ENCODE results near the gene DTX3L. TPM values are rescaled to one million over a fixed set of nuclear protein-coding genes. Genes with fewer than 3 reads are reported as not detected.
A peak's percentile ranks its signal among the peaks of the same experiment; 100 is the strongest.

The DTX3L gene
- total RNA-seq, 4 donors from 2014 or later: 21.6 to 33.5 (median 21.8) TPM

DNA sequence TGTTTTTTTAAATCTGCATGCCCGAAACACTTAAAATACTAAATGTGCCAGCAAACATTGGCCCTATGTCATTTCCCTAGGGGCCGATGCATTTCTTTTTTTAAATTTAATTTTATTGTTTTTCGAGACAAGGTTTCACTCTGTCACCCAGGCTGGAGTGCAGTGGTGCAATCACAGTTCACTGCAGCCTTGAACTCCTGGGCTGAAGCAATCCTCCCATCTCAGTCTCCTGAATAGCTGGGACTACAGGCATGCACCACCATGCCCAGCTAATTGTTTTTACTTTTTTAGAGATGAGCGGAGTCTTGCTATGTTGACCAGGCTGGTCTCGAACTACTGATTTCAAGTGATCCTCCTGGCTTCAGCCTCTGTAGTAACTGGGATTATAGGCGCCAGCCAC lies 5.5 kb upstream of the DTX3L start:
- intact Hi-C loops (cut with DNase I): no loop called here
- H3K4me1 ChIP-seq: peaks cover 12 to 36% (median 23%) of the 10 kb centered on the region in 4 donors
- H3K9me3 ChIP-seq: no peaks in the 10 kb centered on the region
- TF ChIP-seq POLR2AphosphoS5 (IDR thresholded peaks at IDR 0.05) (no peak), EP300 (IDR thresholded peaks at IDR 0.05) (no peak), POLR2A (IDR thresholded peaks at IDR 0.05; ENCODE audit: low read depth) (no peak)
- TF ChIP-seq, protein P1, sequence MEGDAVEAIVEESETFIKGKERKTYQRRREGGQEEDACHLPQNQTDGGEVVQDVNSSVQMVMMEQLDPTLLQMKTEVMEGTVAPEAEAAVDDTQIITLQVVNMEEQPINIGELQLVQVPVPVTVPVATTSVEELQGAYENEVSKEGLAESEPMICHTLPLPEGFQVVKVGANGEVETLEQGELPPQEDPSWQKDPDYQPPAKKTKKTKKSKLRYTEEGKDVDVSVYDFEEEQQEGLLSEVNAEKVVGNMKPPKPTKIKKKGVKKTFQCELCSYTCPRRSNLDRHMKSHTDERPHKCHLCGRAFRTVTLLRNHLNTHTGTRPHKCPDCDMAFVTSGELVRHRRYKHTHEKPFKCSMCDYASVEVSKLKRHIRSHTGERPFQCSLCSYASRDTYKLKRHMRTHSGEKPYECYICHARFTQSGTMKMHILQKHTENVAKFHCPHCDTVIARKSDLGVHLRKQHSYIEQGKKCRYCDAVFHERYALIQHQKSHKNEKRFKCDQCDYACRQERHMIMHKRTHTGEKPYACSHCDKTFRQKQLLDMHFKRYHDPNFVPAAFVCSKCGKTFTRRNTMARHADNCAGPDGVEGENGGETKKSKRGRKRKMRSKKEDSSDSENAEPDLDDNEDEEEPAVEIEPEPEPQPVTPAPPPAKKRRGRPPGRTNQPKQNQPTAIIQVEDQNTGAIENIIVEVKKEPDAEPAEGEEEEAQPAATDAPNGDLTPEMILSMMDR (IDR thresholded peaks at IDR 0.05): no peak
- DNase-seq (ENCODE audit: extremely low spot score): no peak
- peaks cover 23 to 61% (median 52%) of the 10 kb centered on the region in 4 donors for H3K36me3 ChIP-seq
- H3K27ac ChIP-seq (replicated peaks in 1 of 4): no peak overlapping the region
- H3K27me3 ChIP-seq: no peaks in the 10 kb centered on the region
- 88% methylated on average over 6 of the region's 6 CpGs for WGBS
- H3K4me3 ChIP-seq: no peak overlapping the region

DNA sequence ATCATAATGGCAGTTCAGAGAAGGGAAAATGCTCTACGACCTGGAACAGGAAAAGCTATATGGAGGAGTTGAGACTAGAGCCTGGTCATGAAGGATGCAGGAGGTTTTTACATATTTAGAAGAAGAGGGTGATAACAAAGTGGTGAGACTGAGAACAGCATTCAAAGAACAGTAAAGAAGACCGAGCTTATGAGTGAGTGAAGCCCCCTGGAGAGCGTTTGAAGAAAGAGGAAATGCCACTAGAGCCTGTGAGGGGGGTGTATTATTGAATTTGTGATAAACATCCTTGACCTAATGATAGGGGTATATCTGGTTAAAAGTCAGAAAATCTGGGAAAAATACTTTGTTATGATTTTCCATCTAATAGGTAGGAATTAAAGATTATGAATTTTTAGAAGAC lies 4.2 kb upstream of the DTX3L start:
- Histone ChIP-seq H3K4me3 (no peak overlapping the region), H3K9me3 (no peaks in the 10 kb centered on the region), H3K27ac (replicated peaks in 1 of 4) (no peak overlapping the region), H3K27me3 (no peaks in the 10 kb centered on the region), H3K4me1 (peaks cover 12 to 36% (median 28%) of the 10 kb centered on the region in 4 donors), H3K36me3 (peaks cover 15 to 48% (median 43%) of the 10 kb centered on the region in 4 donors)
- no peak for DNase-seq (ENCODE audit: extremely low spot score)
- intact Hi-C loops (cut with DNase I): loop anchor here (2.0 to 10.0 kb wide), 3 partner anchors 119 to 235 kb away; partner anchors contain the start of genes HSPBAP1 and SLC49A4
- 80% methylated on average over 3 of the region's 3 CpGs for WGBS
- TF ChIP-seq, protein P1 (IDR thresholded peaks at IDR 0.05): no peak
- TF ChIP-seq POLR2AphosphoS5 (IDR thresholded peaks at IDR 0.05) (no peak), EP300 (IDR thresholded peaks at IDR 0.05) (no peak), POLR2A (IDR thresholded peaks at IDR 0.05; ENCODE audit: low read depth) (no peak)

GRCh38 chr3:122560680-122561079 lies 3.5 kb upstream of the DTX3L start:
- intact Hi-C loops (cut with DNase I): loop anchor here (2.0 to 10.0 kb wide), 3 partner anchors 118 to 234 kb away; partner anchors contain the start of genes HSPBAP1 and SLC49A4
- 92% methylated on average over 1 of the region's 1 CpG for WGBS
- Histone ChIP-seq H3K27me3 (no peaks in the 10 kb centered on the region), H3K9me3 (no peaks in the 10 kb centered on the region), H3K4me1 (peaks cover 19 to 43% (median 34%) of the 10 kb centered on the region in 4 donors), H3K36me3 (peaks cover 12 to 40% (median 35%) of the 10 kb centered on the region in 4 donors), H3K27ac (replicated peaks in 1 of 4) (peak overlapping the region in 1 of 4 donors; percentile 36), H3K4me3 (no peak overlapping the region)
- no peak for TF ChIP-seq POLR2AphosphoS5 (IDR thresholded peaks at IDR 0.05)
- TF ChIP-seq, protein P1 (IDR thresholded peaks at IDR 0.05): peak; percentile 58 to 64 (median 61)
- no peak for DNase-seq (ENCODE audit: extremely low spot score)

DNA sequence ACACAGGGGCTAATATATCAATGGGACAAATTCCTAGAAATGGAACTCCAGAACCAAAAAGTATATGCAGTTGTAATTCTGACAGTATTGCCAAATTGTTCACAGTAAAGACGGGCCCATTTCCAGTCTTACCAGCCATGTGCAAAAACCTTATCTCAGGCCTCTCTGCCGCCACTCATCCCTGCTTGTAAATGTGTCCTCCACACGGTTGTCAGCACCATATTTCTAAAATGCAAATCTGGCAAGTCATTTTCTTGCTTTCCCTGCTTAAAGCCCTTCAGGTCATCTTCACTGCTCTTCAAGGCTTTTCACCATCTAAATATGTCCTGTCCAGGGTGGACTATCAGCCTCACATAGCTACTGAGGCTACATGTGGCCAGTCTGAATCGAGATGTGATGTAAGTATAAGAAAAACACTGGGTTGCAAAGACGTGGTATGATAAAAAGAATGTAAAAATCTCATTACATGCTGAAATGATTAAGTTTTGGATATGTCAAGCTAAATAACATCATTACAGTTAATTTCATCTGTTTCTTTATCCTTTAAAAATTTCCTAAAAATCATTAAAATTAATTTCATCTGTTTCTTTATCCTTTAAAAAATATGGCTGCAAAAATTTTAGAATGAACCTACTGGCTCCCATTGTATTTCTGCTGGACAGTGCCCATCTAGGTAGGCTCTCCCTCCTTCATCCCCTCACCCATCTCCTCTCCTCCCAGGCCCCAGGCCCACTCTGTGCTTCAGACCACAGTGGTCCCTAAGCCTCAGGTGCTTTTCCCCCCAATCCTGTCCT lies 1.0 kb upstream of the DTX3L start:
- Histone ChIP-seq H3K36me3 (peaks cover 3 to 39% (median 36%) of the 10 kb centered on the region in 4 donors), H3K27ac (replicated peaks in 1 of 4) (peak overlapping the region; percentile 90 to 97 (median 95)), H3K4me3 (peak overlapping the region; percentile 75 to 93 (median 88)), H3K9me3 (no peaks in the 10 kb centered on the region), H3K27me3 (no peaks in the 10 kb centered on the region), H3K4me1 (peaks cover 23 to 62% (median 47%) of the 10 kb centered on the region in 4 donors)
- TF ChIP-seq POLR2A (IDR thresholded peaks at IDR 0.05; ENCODE audit: low read depth): no peak
- no peak for TF ChIP-seq EP300 (IDR thresholded peaks at IDR 0.05)
- TF ChIP-seq, protein P1 (IDR thresholded peaks at IDR 0.05): no peak
- TF ChIP-seq POLR2AphosphoS5 (IDR thresholded peaks at IDR 0.05): no peak
- 55% methylated on average over 5 of the region's 5 CpGs for WGBS
- intact Hi-C loops (cut with DNase I): loop anchor here (5.0 to 10.0 kb wide), 2 partner anchors 171 to 232 kb away; partner anchors contain the start of genes HSPBAP1 and SLC49A4
- DNase-seq (ENCODE audit: extremely low spot score): no peak

All from esophagus muscularis mucosa (tissue), 4 donors.